Uterus (tissue), 4 donors: ENCODE results near the gene KRIT1. TPM values are rescaled to one million over a fixed set of nuclear protein-coding genes. Genes with fewer than 3 reads are reported as not detected.

Experiments
- DNase-seq, 2 donors: peaks; one replicate each; pipeline ENCODE4 v3.0.0-alpha.2; 2019 to 2020
- H3K27ac ChIP-seq, 2 donors: fragments of 200-600 bp; sonication (generic); 1 replicate in 1 of 2; 2 replicates in 1 of 2; pipeline ENCODE4 v1.5.1; 2016 to 2018
- H3K27me3 ChIP-seq, 2 donors: fragments of 200-600 bp; sonication (generic); one replicate each; pipeline ENCODE4 v1.5.1; 2018 to 2019; ENCODE audit warnings: control low read depth in 1 of 2
- H3K36me3 ChIP-seq, 2 donors: fragments of 200-600 bp; sonication (generic); one replicate each; pipeline ENCODE4 v1.5.1; 2019; ENCODE audit warnings: control low read depth in 1 of 2
- H3K4me1 ChIP-seq, 2 donors: fragments of 200-600 bp; sonication (generic); one replicate each; pipeline ENCODE4 v1.5.1; 2018 to 2019; ENCODE audit warnings: control low read depth in 1 of 2
- H3K4me3 ChIP-seq, 2 donors: fragments of 200-600 bp; sonication (generic); 1 replicate in 1 of 2; 2 replicates in 1 of 2; pipeline ENCODE4 v1.5.1; 2018 to 2019; ENCODE audit warnings: mild to moderate bottlenecking in 1 of 2
- H3K9me3 ChIP-seq, 2 donors: fragments of 200-600 bp; sonication (generic); one replicate each; pipeline ENCODE4 v1.5.1; 2019; ENCODE audit warnings: control low read depth in 1 of 2
- POLR2A ChIP-seq, 2 donors: fragments of 450-650 bp; IDR thresholded peaks; one replicate each; pipeline ENCODE4 v1.6.1; 2016; ENCODE audit warnings: antibody characterized with exemption in 2 of 2, mild to moderate bottlenecking in 1 of 2, moderate library complexity in 1 of 2
- intact Hi-C: fragments of 100-400 bp; cut with DNase I; formaldehyde crosslinking; loops from one replicate; pipeline ENCODE4 v1.15.1; 2023; ENCODE audit warnings: low total_unique reads
- microRNA-seq: library from miRNA; unstranded; fragments of <30 nt; microRNA quantifications from one replicate; pipeline ENCODE4, GENCODE V29; 2016; ENCODE audit warnings: borderline microRNAs expressed, borderline replicate concordance
- small RNA-seq: library from RNA; depleted of rRNA; stranded (forward); fragments of <200 nt; gene quantifications from one replicate; pipeline ENCODE3, GENCODE V24; 2016
- total RNA-seq, 4 donors: library from RNA; depleted of rRNA in 3 of 4; stranded (reverse); fragments of >200 nt in 3 of 4; gene quantifications; one replicate each; pipeline versions ENCODE4 v1.1.0 to v1.2.4, GENCODE V29; 2014 to 2023
- TF ChIP-seq, protein P1 (sequence below), 4 experiments: fragments of 200-600 bp in 2 of 4; fragments of 450-650 bp in 2 of 4; sonication (generic) in 2 of 4; IDR thresholded peaks; one replicate each; pipeline ENCODE4 v1.5.1; 2016 to 2019; ENCODE audit warnings: antibody characterized with exemption in 4 of 4, mild to moderate bottlenecking in 2 of 4, moderate library complexity in 1 of 4
- donor health status: DM: yes; HTN: yes; CAD: no.

KRIT1 gene
- total RNA-seq, 4 donors from 2014 or later: 63.3 to 161 (median 101) TPM

DNA sequence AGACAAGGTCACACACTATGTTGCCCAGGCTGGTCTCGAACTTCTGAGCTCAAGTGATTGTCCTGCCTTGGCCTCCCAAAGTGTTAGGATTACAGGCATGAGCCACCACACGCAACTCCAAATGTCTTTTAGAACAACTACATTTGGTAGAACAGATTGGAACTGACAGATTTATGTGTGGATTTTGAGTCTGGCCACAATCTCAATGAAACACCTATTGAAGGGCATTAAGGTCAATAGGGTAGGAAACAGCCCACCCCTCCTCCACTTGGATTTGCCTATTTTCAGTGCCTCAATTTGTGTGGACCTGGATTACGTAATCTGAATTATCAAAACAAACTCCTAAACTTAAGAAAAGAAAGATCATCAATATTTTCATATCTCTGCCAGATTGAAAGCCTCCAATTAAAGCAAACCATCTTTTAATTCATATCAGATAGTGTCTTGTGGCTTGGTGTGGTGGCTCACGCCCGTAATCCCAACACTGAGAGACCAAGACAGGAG is 95.9 kb downstream of the KRIT1 start:
- no peaks in the 10 kb centered on the region for H3K36me3 ChIP-seq
- intact Hi-C loops: no loop called here
- H3K27ac ChIP-seq: no peak overlapping the region
- no peak overlapping the region for H3K4me3 ChIP-seq
- no peaks in the 10 kb centered on the region for H3K4me1 ChIP-seq
- no peak for DNase-seq
- TF ChIP-seq, protein P1, sequence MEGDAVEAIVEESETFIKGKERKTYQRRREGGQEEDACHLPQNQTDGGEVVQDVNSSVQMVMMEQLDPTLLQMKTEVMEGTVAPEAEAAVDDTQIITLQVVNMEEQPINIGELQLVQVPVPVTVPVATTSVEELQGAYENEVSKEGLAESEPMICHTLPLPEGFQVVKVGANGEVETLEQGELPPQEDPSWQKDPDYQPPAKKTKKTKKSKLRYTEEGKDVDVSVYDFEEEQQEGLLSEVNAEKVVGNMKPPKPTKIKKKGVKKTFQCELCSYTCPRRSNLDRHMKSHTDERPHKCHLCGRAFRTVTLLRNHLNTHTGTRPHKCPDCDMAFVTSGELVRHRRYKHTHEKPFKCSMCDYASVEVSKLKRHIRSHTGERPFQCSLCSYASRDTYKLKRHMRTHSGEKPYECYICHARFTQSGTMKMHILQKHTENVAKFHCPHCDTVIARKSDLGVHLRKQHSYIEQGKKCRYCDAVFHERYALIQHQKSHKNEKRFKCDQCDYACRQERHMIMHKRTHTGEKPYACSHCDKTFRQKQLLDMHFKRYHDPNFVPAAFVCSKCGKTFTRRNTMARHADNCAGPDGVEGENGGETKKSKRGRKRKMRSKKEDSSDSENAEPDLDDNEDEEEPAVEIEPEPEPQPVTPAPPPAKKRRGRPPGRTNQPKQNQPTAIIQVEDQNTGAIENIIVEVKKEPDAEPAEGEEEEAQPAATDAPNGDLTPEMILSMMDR (IDR thresholded peaks at IDR 0.05): no peak
- TF ChIP-seq POLR2A (IDR thresholded peaks at IDR 0.05): no peak
- H3K9me3 ChIP-seq: no peaks in the 10 kb centered on the region
- no peaks in the 10 kb centered on the region for H3K27me3 ChIP-seq

Small RNA genes within 50 kb of the gene (microRNA-seq; reads per million reads assigned to microRNA genes)
- not detected for gene MIR1285-1

Small RNA genes within 50 kb of the gene (small RNA-seq; reads per million reads assigned to genes)
- gene MIR1285-1 (not detected), gene RF00019 (not detected)

Other genes starting within 250 kb of the KRIT1 start
- gene CYP51A1, start 111.4 kb downstream of the KRIT1 start, total RNA-seq: 100 to 1,000 TPM in 1 of 4 donors, 10 to 100 TPM in 2, 1 to 10 TPM in 1; 7.2 to 121 (median 38.3) TPM
- under 1 TPM in 2 of 4 donors, not detected in 2; 0.73 to 0.97 TPM for gene LRRD1, start 66.8 kb downstream of the KRIT1 start, total RNA-seq
- 10 to 100 TPM; 27.4 to 100.0 (median 54.6) TPM for gene ANKIB1, start 60 bp upstream of the KRIT1 start, total RNA-seq
- gene GATAD1, start 201.6 kb upstream of the KRIT1 start, total RNA-seq: 10 to 100 TPM; 41.2 to 62.2 (median 54.9) TPM
- gene ERVW-1, start 232.0 kb upstream of the KRIT1 start, total RNA-seq: not detected